A673 (cell line): Measurements from ENCODE around the gene PAX5.

Source experiments
- CTCF ChIP-seq: fragments of 300-800, 200-600 bp; sonication (generic); conservative IDR thresholded peaks from 2 replicates; pipeline ENCODE4 v1.5.1; 2017; ENCODE audit warnings: low read depth, mild to moderate bottlenecking, antibody characterized with exemption, low read length, moderate library complexity, mixed read lengths
- EZH2 ChIP-seq: fragments of 200-600 bp; sonication (generic); IDR thresholded peaks from 2 replicates; pipeline ENCODE4 v1.6.1; 2017; ENCODE audit warnings: borderline replicate concordance, low read depth, mild to moderate bottlenecking, mixed read lengths, antibody characterized with exemption, low read length; ENCODE audit not compliant: poor library complexity, severe bottlenecking

GRCh38 chr9:37029776-37030610, 4.1 kb downstream of the PAX5 start:
- TF ChIP-seq CTCF, result no peak
- no peak for TF ChIP-seq EZH2
